Measurements from ENCODE around the gene ALOXE3.

DNA sequence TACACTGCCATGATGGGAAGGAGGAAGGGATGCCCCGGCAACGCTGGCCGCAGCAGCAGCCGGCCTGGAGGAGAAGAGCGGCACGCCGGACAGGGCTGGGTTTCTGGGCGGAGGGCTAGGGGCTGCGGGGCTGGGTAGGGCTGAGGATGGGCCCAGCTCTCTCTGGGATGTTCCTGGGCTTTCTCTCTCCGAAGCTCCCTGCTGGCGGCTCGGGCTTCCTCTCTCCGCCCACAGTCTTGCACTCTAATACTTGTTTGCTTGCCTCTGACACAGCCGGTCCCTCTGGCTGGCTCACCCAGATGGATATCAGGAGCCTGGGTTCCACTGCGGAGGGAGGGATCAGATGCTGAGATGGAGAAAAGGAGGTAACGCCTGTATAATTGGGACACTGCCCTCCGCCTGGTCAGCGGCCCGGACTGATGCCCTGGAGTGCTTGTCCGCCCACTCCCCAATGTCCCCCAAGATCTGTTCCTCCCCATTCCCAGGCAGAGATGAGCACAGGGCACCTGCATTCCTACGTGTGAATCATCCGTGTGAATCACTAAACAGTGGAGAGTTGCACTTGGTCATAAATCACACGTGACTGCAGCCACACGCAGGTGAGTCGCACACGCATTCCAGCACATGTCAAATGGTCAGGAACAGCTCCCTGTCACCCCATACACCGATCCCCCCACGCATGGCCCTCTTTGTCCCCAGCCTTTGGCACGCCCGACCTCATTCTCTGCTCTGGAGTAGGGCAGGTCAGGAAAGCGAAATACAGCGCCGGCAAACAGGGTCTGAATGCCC, at the start of gene ALOXE3:
- TF ChIP-seq PPARA (CRISPR knock-in tag; IDR thresholded peaks at IDR 0.05; ENCODE audit: borderline replicate concordance) (no peak), GLIS3 (CRISPR knock-in tag; IDR thresholded peaks at IDR 0.05) (no peak), CREB5 (CRISPR knock-in tag; IDR thresholded peaks at IDR 0.05; ENCODE audit: low read depth) (no peak), OSR1 (CRISPR knock-in tag; IDR thresholded peaks at IDR 0.05) (no peak), RARB (CRISPR knock-in tag; IDR thresholded peaks at IDR 0.05) (no peak), ZFP3 (CRISPR knock-in tag; IDR thresholded peaks at IDR 0.05) (no peak), ARNTL (CRISPR knock-in tag; IDR thresholded peaks at IDR 0.05; ENCODE audit: borderline replicate concordance, low read depth) (no peak)

Measured in SK-N-SH treated with all-trans-retinoic acid at 6 μM for 48 hours (cell line).